ENCODE results near the gene PGAP2.
"Not testable (repeated sequence)": the region's sequence is repeated elsewhere in the genome, so short reads cannot be mapped to it uniquely, and the experiment has no call there.

Gene PGAP2

GRCh38 chr11:3803726-3804495 is 4.4 kb upstream of the PGAP2 start:
- Histone ChIP-seq H3K36me3 (ENCODE audit: control insufficient read depth in 2 of 2, insufficient read depth in 2 of 2, low read length in 2 of 2) (no peaks in the 10 kb centered on the region), H3K9me3 (ENCODE audit: control insufficient read depth in 2 of 2, low read length in 2 of 2) (no peaks in the 10 kb centered on the region), H3K27ac (ENCODE audit: low read depth in 2 of 2, low read length in 2 of 2) (no peak overlapping the region), H3K27me3 (ENCODE audit: control insufficient read depth in 2 of 2, insufficient read depth in 2 of 2, low read length in 2 of 2) (no peaks in the 10 kb centered on the region), H3K4me3 (ENCODE audit: low read length in 2 of 2) (no peak overlapping the region), H3K4me1 (ENCODE audit: control insufficient read depth in 2 of 2, insufficient read depth in 2 of 2, low read length in 2 of 2) (peaks cover 5 to 6% of the 10 kb centered on the region in 2 donors), H3K9ac (ENCODE audit: low read depth in 1 of 2, low read length in 2 of 2) (no peak overlapping the region)

GRCh38 chr11:3808861-3809623 is 682 bp downstream of the PGAP2 start:
- peaks cover 0 to 3% of the 10 kb centered on the region in 2 donors for H3K36me3 ChIP-seq (ENCODE audit: control insufficient read depth in 2 of 2, insufficient read depth in 2 of 2, low read length in 2 of 2)
- H3K27ac ChIP-seq (ENCODE audit: low read depth in 2 of 2, low read length in 2 of 2) = peak overlapping the region; percentile 67 to 75
- no peaks in the 10 kb centered on the region for H3K9me3 ChIP-seq (ENCODE audit: control insufficient read depth in 2 of 2, low read length in 2 of 2)
- peak overlapping the region; percentile 76 to 93 for H3K4me3 ChIP-seq (ENCODE audit: low read length in 2 of 2)
- H3K9ac ChIP-seq (ENCODE audit: low read depth in 1 of 2, low read length in 2 of 2) = peak overlapping the region; percentile 63 to 69
- no peaks in the 10 kb centered on the region for H3K27me3 ChIP-seq (ENCODE audit: control insufficient read depth in 2 of 2, insufficient read depth in 2 of 2, low read length in 2 of 2)
- peaks cover 9 to 11% of the 10 kb centered on the region in 2 donors for H3K4me1 ChIP-seq (ENCODE audit: control insufficient read depth in 2 of 2, insufficient read depth in 2 of 2, low read length in 2 of 2)

GRCh38 chr11:3809624-3809928 is 1.2 kb downstream of the PGAP2 start:
- H3K4me3 ChIP-seq (ENCODE audit: low read length in 2 of 2) = no peak overlapping the region
- H3K27ac ChIP-seq (ENCODE audit: low read depth in 2 of 2, low read length in 2 of 2) = no peak overlapping the region
- H3K36me3 ChIP-seq (ENCODE audit: control insufficient read depth in 2 of 2, insufficient read depth in 2 of 2, low read length in 2 of 2) = peaks cover 0 to 3% of the 10 kb centered on the region in 2 donors
- no peaks in the 10 kb centered on the region for H3K9me3 ChIP-seq (ENCODE audit: control insufficient read depth in 2 of 2, low read length in 2 of 2)
- peaks cover 9 to 11% of the 10 kb centered on the region in 2 donors for H3K4me1 ChIP-seq (ENCODE audit: control insufficient read depth in 2 of 2, insufficient read depth in 2 of 2, low read length in 2 of 2)
- H3K27me3 ChIP-seq (ENCODE audit: control insufficient read depth in 2 of 2, insufficient read depth in 2 of 2, low read length in 2 of 2) = no peaks in the 10 kb centered on the region
- H3K9ac ChIP-seq (ENCODE audit: low read depth in 1 of 2, low read length in 2 of 2) = no peak overlapping the region

- peaks cover 0 to 3% of the 10 kb centered on the region in 2 donors for H3K36me3 ChIP-seq (ENCODE audit: control insufficient read depth in 2 of 2, insufficient read depth in 2 of 2, low read length in 2 of 2)
- no peaks in the 10 kb centered on the region for H3K9me3 ChIP-seq (ENCODE audit: control insufficient read depth in 2 of 2, low read length in 2 of 2)
- no peak overlapping the region for H3K9ac ChIP-seq (ENCODE audit: low read depth in 1 of 2, low read length in 2 of 2)
- H3K4me1 ChIP-seq (ENCODE audit: control insufficient read depth in 2 of 2, insufficient read depth in 2 of 2, low read length in 2 of 2) = peaks cover 9 to 11% of the 10 kb centered on the region in 2 donors
- no peak overlapping the region for H3K27ac ChIP-seq (ENCODE audit: low read depth in 2 of 2, low read length in 2 of 2)
- no peaks in the 10 kb centered on the region for H3K27me3 ChIP-seq (ENCODE audit: control insufficient read depth in 2 of 2, insufficient read depth in 2 of 2, low read length in 2 of 2)
- no peak overlapping the region for H3K4me3 ChIP-seq (ENCODE audit: low read length in 2 of 2)
These were observed 2.1 kb downstream of the PGAP2 start for GRCh38 chr11:3810446-3810845.

GRCh38 chr11:3810951-3811350 is 2.6 kb downstream of the PGAP2 start:
- Histone ChIP-seq H3K9me3 (ENCODE audit: control insufficient read depth in 2 of 2, low read length in 2 of 2) (no peaks in the 10 kb centered on the region), H3K4me1 (ENCODE audit: control insufficient read depth in 2 of 2, insufficient read depth in 2 of 2, low read length in 2 of 2) (peaks cover 9 to 11% of the 10 kb centered on the region in 2 donors), H3K9ac (ENCODE audit: low read depth in 1 of 2, low read length in 2 of 2) (no peak overlapping the region), H3K36me3 (ENCODE audit: control insufficient read depth in 2 of 2, insufficient read depth in 2 of 2, low read length in 2 of 2) (peaks cover 0 to 3% of the 10 kb centered on the region in 2 donors), H3K4me3 (ENCODE audit: low read length in 2 of 2) (no peak overlapping the region), H3K27me3 (ENCODE audit: control insufficient read depth in 2 of 2, insufficient read depth in 2 of 2, low read length in 2 of 2) (no peaks in the 10 kb centered on the region), H3K27ac (ENCODE audit: low read depth in 2 of 2, low read length in 2 of 2) (no peak overlapping the region)

- not testable (repeated sequence) for H3K9me3 ChIP-seq (ENCODE audit: control insufficient read depth in 2 of 2, low read length in 2 of 2); H3K4me1 ChIP-seq (ENCODE audit: control insufficient read depth in 2 of 2, insufficient read depth in 2 of 2, low read length in 2 of 2); H3K27me3 ChIP-seq (ENCODE audit: control insufficient read depth in 2 of 2, insufficient read depth in 2 of 2, low read length in 2 of 2); H3K27ac ChIP-seq (ENCODE audit: low read depth in 2 of 2, low read length in 2 of 2); H3K9ac ChIP-seq (ENCODE audit: low read depth in 1 of 2, low read length in 2 of 2); H3K4me3 ChIP-seq (ENCODE audit: low read length in 2 of 2); H3K36me3 ChIP-seq (ENCODE audit: control insufficient read depth in 2 of 2, insufficient read depth in 2 of 2, low read length in 2 of 2)
These were observed 6.5 kb downstream of the PGAP2 start for GRCh38 chr11:3814832-3815231.

GRCh38 chr11:3815845-3816244 is 7.5 kb downstream of the PGAP2 start:
- H3K36me3 ChIP-seq (ENCODE audit: control insufficient read depth in 2 of 2, insufficient read depth in 2 of 2, low read length in 2 of 2) = peaks cover 0 to 3% of the 10 kb centered on the region in 2 donors
- H3K4me3 ChIP-seq (ENCODE audit: low read length in 2 of 2) = no peak overlapping the region
- H3K27ac ChIP-seq (ENCODE audit: low read depth in 2 of 2, low read length in 2 of 2) = no peak overlapping the region
- H3K9ac ChIP-seq (ENCODE audit: low read depth in 1 of 2, low read length in 2 of 2) = no peak overlapping the region
- no peaks in the 10 kb centered on the region for H3K4me1 ChIP-seq (ENCODE audit: control insufficient read depth in 2 of 2, insufficient read depth in 2 of 2, low read length in 2 of 2)
- no peaks in the 10 kb centered on the region for H3K9me3 ChIP-seq (ENCODE audit: control insufficient read depth in 2 of 2, low read length in 2 of 2)
- H3K27me3 ChIP-seq (ENCODE audit: control insufficient read depth in 2 of 2, insufficient read depth in 2 of 2, low read length in 2 of 2) = no peaks in the 10 kb centered on the region

GRCh38 chr11:3816673-3817072 is 8.3 kb downstream of the PGAP2 start:
- Histone ChIP-seq H3K4me3 (ENCODE audit: low read length in 2 of 2) (no peak overlapping the region), H3K27ac (ENCODE audit: low read depth in 2 of 2, low read length in 2 of 2) (no peak overlapping the region), H3K36me3 (ENCODE audit: control insufficient read depth in 2 of 2, insufficient read depth in 2 of 2, low read length in 2 of 2) (no peaks in the 10 kb centered on the region), H3K4me1 (ENCODE audit: control insufficient read depth in 2 of 2, insufficient read depth in 2 of 2, low read length in 2 of 2) (no peaks in the 10 kb centered on the region), H3K9ac (ENCODE audit: low read depth in 1 of 2, low read length in 2 of 2) (no peak overlapping the region), H3K9me3 (ENCODE audit: control insufficient read depth in 2 of 2, low read length in 2 of 2) (no peaks in the 10 kb centered on the region), H3K27me3 (ENCODE audit: control insufficient read depth in 2 of 2, insufficient read depth in 2 of 2, low read length in 2 of 2) (no peaks in the 10 kb centered on the region)

- Histone ChIP-seq H3K9ac (ENCODE audit: low read depth in 1 of 2, low read length in 2 of 2) (no peak overlapping the region), H3K4me1 (ENCODE audit: control insufficient read depth in 2 of 2, insufficient read depth in 2 of 2, low read length in 2 of 2) (no peaks in the 10 kb centered on the region), H3K27ac (ENCODE audit: low read depth in 2 of 2, low read length in 2 of 2) (no peak overlapping the region), H3K4me3 (ENCODE audit: low read length in 2 of 2) (no peak overlapping the region), H3K36me3 (ENCODE audit: control insufficient read depth in 2 of 2, insufficient read depth in 2 of 2, low read length in 2 of 2) (no peaks in the 10 kb centered on the region), H3K27me3 (ENCODE audit: control insufficient read depth in 2 of 2, insufficient read depth in 2 of 2, low read length in 2 of 2) (no peaks in the 10 kb centered on the region), H3K9me3 (ENCODE audit: control insufficient read depth in 2 of 2, low read length in 2 of 2) (no peaks in the 10 kb centered on the region)
These were observed 8.9 kb downstream of the PGAP2 start for GRCh38 chr11:3817181-3817800.

- Histone ChIP-seq H3K27ac (ENCODE audit: low read depth in 2 of 2, low read length in 2 of 2) (no peak overlapping the region), H3K36me3 (ENCODE audit: control insufficient read depth in 2 of 2, insufficient read depth in 2 of 2, low read length in 2 of 2) (peaks cover 0 to 8% of the 10 kb centered on the region in 2 donors), H3K4me1 (ENCODE audit: control insufficient read depth in 2 of 2, insufficient read depth in 2 of 2, low read length in 2 of 2) (no peaks in the 10 kb centered on the region), H3K9ac (ENCODE audit: low read depth in 1 of 2, low read length in 2 of 2) (no peak overlapping the region), H3K4me3 (ENCODE audit: low read length in 2 of 2) (no peak overlapping the region), H3K27me3 (ENCODE audit: control insufficient read depth in 2 of 2, insufficient read depth in 2 of 2, low read length in 2 of 2) (no peaks in the 10 kb centered on the region), H3K9me3 (ENCODE audit: control insufficient read depth in 2 of 2, low read length in 2 of 2) (no peaks in the 10 kb centered on the region)
These were observed 12.6 kb downstream of the PGAP2 start for GRCh38 chr11:3820971-3821370.

Data from mucosa of rectum (tissue), 2 donors.